Activated CD4-positive, alpha-beta T cell treated with anti-CD3 and anti-CD28 coated beads, Interleukin-2, amount 50 U/mL, for 1 hour (primary cell): ENCODE measurements around the gene GANAB.
"Not testable (repeated sequence)": the region's sequence is repeated elsewhere in the genome, so short reads cannot be mapped to it uniquely, and the experiment has no call there.

Source experiments
- DNase-seq: peaks from one replicate; pipeline ENCODE4 v3.0.0-alpha.2; 2020

GANAB gene

DNA sequence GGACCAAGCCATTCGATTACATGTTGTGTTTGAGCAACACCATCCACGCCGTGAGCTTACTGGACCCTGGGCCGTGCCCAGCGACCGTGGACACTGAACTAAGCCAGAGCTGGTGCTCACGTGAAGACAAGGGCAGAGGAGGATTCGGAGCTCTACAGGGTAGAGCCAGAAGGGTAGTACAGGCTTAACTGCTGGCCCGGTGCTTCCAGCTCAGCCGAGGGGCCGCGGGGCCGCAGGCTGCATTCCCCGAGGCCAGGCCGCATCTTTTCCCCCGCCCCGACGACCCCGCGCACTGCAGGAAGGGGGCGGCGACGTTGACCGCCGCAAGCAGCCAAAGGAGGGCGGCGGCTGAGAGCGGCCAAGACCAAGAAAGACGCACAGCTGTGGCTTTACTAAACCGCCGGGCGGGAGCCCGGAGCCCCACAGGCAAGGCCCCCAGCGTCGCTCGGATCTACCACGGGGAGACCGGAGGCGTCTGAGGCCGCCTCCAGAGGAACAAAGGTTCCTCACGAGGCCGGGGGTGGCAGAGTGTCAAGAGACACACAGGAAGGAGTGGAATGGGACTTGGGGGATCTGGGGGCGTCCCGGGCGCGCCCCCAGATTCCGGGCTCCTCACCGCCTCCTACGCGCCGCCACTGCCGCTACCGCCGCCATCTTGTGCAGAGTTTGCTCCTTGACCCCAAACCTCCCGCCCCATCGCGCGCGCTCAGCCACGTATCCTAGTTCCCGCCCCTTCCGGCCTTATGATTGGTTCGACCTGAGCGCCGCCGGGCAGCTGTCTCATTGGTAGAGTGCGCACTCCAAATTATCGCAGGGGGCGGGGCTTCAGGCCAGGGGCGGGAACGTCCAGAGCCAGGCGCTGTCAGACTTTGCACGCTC is at the start of gene GANAB:
GANAB (minus strand) TSS at position 668 of the 879 bp plus-strand sequence; CDS start at position 654, 14 bp downstream.
- peak; percentile 99 for DNase-seq

DNA sequence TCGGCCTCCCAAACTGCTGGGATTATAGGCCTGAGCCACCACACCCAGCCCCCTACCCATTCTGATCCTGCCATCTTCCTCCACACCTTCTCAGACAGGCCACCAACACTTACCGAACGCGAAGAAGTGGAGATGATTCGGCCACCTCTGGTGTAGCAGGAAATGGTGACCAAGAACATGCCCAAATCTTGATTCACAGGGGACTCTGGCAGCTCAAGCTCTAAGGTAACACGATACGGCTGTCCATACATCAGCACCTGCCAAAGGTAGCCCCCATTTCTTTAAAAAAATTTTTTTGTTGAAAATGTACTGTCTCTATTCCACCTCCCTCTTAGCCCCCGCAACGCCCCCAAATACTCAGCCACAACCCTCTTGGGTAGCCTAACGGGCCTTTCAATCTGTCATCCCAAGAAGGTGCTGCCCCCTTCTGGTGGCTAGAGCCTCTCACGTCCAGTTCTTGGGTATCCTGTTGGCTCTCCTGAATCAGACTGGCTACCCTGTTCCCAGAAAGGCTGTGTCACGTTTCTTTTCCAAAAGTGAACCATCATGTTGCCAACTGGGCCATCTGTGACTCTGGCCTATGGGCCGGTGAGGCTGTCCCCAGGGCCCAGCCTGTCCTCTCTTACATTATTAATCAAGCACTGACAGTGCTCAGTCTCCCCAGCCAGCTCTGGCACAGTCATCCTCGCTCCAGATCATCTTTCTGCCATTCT is 48.2 kb upstream of the GANAB start:
- peak; percentile 78 for DNase-seq

DNA sequence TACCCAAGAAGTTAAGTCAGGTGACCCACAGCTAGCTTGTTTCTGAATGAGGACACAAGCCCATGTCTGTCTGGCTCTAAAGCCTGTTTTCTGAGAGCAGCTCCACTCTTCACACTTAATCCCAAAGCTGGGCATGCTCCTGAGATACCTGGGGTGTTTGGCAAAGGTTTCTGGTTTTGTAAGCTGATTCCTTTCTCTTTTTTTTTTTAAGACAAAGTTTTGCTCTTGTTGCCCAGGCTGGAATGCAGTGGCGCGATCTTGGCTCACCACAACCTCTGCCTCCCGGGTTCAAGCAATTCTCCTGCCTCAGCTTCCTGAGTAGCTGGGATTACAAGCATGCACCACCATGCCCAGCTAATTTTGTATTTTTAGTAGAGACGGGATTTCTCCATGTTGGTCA is 47.2 kb upstream of the GANAB start:
- not testable (repeated sequence) for DNase-seq

DNA sequence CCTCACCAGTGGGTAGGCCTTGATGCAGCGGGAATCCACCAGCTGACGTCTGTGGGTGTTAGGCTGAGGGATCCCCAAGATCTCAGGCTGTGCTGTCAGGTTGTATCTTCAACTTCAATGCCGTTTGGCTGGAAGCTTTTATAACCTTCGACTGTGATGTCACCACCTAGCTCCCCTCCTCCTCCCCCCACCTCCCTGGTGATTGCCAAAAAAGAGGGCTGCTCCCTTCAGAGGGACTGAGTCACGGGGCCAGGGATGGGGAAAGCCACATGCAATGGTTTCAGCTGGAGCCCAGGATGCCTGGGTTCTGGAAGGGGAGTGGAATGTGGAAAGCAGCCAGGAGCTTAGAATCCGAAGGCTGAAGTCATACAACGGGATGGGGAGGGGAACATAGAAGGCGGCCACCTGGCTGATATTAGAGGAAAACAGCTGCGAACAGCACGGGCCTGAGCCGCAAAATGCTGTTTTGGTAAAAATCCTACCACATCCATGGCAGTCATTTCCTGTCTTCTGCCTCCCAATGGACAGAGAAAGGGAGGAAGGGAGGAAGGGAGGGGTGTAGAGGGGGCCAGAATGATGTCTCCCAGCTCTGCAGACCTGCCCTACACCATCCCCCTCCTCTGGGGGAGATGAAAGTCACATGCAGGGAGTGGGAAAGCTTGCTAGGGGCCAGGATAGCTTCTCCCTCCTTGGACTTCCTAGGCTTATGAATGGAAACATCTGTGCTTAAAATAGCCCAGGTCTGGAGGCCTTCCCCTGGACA is 43.2 kb upstream of the GANAB start, which contains the start of gene LRRN4CL:
LRRN4CL (minus strand) TSS at position 110 of the 763 bp plus-strand sequence. CDS start 1,022 bp downstream, outside the sequence.
- no peak for DNase-seq

DNA sequence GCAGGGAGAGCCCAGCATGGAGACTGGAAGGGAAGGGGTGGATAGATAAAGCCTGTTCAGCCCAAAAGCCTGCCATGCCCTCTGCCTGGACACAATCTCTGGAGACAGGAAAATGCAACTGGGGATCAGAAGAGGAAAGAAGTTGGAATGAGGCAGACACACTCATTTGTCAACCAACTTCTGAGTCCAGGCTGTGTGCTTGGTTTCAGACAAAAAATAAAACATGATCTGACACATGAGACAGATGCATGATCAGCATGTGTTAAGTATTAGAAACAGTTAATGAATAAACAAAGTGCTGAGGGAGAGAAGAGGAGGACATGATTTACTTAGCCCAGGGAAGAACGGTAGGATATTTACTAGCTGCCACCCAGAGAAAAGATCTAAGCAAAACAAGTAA is 42.1 kb upstream of the GANAB start:
- DNase-seq: no peak

DNA sequence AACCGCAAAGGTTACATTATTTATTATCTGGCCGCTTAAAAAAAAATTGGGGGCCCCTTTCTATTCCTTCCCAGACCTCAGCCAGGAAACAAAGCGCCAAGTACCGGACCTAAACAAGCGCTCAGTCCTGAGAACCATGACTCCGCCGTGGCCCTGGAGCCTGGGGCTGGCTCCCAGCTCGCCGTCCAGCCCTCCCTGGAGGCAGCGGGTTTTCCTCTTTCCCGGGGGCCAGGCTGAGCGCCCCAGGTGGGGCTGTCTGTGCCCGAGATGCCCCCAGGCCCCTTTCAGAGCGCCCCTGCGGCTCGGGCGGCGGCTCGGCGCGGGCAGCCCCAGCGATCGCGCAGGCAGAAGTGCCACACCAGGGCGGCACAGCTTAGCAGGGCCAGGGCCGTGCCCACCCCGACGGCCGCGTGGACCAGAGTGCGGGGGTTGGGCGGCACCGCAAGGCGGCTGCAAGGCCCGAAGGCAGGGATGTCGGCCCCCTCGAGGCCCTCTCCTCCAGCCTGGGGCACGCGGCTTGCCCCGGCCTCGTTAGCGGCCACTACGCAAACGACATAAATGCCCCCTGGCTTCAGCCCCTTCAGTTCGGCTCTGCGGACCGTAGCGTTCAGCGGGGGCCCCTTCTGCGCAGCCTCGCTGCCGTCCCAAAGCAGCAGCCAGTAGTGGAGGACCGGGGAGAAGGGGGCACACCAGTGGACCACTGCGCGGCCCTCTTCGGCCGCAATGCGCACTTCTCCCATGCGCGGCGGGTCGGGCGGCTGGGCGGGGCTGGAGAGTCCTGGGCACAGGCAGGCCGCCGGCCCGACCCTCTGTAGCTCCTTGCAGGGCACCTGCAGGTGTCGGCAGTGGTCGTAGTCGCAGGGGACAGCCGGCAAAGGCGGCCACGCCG is 41.3 kb upstream of the GANAB start:
- DNase-seq: no peak

DNA sequence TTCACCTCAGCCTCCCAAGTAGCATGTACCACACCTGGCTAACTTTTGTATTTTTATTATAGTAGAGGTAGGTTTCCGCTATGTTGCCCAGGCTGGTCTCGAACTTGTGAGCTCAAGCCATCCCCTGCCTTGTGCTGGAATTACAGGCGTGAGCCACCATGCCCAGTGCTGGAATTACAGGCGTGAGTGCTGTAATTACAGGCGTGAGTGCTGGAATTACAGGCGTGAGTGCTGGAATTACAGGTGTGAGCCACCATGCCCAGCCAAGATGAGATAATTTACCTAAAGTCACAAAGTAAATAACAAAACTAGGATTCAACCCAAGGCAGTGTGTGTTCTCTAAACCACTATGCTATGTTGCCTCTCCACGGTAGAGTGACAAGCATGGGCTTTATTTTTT is 36.1 kb upstream of the GANAB start:
- no peak for DNase-seq

DNA sequence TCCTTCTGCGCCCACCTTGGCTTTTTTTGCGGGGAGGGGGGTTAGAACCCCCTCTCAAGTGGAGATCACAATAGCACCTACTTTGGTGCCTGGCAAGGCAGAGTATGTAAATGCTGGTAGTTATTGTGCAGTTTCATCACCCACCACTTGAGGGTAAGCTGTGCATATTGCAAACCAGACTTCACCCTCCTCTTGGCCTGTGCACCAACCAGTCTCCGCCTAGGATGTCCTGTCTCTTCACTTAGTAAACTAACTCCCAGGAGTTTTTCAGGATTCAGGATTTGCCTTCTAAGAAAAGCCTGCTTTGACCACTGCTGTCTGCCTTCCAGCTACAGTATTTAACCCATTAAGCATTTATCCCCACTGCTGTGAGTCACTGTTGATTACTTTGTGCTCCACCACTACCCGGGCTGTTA is 34.4 kb upstream of the GANAB start:
- peak; percentile 26 for DNase-seq

DNA sequence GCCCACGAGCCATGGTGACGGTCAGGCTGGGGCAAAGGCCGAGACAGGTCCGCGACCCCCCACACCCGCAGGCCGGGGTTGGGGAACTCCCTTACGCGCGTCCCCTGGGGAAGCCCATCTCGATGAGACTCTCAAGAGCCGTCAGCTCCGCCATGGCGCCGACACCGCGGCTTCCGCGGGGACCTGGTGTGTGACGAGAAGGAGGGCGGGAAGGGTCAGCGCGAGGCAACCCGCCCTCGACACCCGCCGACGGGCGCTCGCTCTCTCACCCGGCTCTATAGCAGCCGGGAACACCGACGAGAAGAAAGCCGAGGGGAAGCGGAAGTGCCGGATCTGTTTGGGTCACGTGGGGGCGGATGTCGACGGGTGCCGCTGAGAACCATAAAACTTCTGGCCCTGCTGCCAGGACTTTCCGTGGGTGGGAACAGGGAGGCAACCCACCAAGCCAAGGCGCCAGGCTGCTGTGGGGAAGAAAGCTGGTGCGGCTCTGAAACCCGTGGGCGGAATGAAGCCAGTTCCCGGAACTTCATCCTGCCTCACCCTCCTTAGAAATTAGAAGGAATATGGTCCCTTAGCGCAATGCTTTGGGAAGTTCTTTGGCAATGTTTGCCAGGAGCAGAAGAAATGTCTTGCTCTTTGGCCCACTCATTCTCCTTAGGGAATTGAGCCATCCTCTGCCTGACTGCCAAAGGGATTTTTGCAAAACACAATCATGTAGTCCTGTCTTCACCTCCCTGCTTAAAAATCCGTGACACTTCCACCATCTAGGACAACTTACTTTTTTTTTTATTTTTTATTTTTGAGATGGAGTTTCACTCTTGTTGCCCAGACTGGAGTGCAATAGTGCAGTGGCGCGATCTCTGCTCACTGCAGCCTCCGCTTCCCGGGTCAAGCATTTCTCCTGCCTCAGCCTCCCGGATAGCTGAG is 32.6 kb upstream of the GANAB start, which contains the start of gene UBXN1:
UBXN1 (minus strand) TSS at position 304 of the 927 bp plus-strand sequence; CDS start at position 154, 150 bp downstream.
- peak; percentile 75 for DNase-seq

DNA sequence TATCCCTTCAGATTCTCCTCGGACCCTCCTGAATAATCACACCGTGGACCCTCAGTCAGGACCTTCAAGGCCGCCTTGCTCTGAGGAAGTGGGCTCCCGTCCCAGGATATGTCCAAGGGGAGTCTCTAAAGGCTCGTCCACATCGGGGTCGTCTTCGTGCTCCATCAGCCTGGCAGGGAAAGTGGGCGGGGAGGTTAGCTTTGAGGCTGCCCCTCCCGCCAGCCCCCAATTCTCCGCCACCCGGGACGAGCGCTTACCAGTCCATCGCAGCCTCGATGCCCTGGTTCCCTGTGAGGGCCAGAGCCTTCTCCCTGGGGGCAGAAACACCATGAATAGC is 32.0 kb upstream of the GANAB start:
- no peak for DNase-seq

DNA sequence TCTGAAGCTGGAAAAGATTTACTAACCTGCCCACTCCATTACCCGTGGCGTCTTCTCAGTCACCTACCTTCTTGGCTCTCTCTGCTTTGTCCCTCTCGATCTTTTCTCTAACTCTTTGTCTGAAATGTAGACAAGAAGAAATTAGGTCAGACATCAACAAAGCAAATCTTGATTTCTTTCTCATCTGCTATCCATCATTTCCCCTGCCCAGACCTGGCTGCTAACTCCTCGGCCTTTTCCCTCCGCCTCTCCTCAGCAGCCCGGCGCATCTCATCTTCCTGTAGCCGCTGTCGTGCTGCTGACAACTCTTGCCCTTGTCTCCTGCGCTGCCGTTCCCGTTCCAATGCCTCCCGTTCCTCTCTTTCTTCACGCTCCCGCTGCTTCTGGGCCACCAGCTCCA is 31.3 kb upstream of the GANAB start:
- DNase-seq: no peak

DNA sequence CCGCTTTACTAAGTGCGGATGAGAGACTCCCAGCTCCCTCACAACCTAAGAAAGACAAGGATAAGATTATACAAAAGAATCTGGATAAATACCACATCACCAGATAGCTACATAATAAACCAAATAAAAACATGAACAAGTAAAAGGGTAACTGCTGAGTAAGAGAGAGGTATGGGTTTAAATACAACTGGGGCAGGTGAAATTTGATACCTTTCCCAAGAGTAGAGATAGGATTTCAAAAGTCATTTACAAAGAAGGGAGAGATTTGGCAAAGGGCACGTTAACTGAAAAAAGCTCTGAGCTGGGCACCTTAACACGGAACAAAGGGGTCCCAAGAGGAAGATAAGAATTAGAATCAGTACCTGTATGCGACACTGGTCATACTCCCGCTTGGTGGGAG is 30.7 kb upstream of the GANAB start:
- DNase-seq: no peak

DNA sequence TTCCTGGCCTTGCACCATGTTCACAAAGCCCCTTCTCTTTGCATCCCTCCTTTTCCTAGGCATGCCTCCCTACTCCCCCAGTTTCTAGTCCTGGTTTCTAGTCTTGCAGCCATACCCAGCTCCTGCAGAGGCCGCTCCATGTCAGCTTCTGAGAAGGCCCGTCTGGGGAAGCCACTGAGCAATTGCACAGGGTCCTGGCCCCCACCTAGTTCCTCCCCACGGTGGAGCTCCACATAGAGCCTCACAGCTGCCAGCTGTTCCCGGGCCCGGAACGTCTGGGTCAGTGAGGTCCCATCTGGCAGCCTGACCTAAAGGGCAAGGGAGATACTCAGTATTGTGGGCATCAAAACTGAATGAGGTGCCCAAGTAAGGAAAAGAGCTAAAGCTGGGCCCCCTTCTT is 30.3 kb upstream of the GANAB start:
- no peak for DNase-seq

DNA sequence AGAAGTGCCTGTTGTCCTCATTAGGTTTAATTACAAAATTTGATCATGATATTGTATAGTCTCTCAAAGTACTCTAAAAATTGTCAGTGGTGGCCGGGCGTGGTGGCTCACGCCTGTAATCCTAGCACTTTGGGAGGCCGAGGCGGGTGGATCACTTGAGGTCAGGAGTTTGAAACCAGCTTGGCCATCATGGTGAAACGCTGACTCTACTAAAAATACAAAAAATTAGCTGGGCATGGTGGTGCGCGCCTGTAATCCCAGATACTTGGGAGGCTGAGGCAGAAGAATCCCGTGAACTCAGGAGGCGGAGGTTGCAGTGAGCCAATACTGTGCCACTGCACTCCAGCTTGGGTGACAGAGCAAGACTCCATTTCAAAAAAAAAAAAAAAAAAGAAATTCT is 29.0 kb upstream of the GANAB start:
- DNase-seq: not testable (repeated sequence)

DNA sequence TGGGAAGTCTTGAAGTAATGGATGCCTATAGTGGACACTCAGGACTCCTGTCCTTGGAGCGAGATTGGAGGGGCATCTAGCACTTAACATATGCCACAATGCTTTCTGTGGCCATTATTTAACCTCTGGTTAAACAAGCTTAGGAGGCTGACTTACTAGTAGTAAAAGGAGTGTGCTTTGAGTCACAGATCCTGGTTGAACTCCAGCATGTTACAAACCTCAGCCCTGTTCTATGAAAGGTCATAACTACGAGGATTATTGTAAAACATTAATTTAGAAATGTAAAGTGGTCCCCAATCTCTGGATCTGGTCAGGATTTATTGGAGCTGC is 26.7 kb upstream of the GANAB start:
- DNase-seq: no peak

DNA sequence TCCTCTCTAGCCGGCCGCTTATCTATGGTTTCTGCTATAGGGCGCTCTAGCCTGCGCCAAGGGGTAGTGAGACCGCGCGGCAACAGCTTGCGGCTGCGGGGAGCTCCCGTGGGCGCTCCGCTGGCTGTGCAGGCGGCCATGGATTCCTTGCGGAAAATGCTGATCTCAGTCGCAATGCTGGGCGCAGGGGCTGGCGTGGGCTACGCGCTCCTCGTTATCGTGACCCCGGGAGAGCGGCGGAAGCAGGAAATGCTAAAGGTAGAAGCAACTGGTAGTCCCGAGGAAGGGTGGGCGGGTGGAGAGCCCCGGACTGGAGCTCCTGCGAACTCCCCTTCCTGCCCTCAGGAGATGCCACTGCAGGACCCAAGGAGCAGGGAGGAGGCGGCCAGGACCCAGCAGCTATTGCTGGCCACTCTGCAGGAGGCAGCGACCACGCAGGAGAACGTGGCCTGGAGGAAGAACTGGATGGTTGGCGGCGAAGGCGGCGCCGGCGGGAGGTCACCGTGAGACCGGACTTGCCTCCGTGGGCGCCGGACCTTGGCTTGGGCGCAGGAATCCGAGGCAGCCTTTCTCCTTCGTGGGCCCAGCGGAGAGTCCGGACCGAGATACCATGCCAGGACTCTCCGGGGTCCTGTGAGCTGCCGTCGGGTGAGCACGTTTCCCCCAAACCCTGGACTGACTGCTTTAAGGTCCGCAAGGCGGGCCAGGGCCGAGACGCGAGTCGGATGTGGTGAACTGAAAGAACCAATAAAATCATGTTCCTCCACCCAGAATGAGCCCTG is 25.4 kb upstream of the GANAB start, which contains the start of the genes LBHD1 and UQCC3:
LBHD1 (minus strand) TSS at position 660 of the 782 bp plus-strand sequence. CDS start 2,236 bp downstream, outside the sequence.
UQCC3 (plus strand) TSS at position 66 of the 782 bp plus-strand sequence; CDS start at position 139, 73 bp downstream.
- peak; percentile 65 for DNase-seq

DNA sequence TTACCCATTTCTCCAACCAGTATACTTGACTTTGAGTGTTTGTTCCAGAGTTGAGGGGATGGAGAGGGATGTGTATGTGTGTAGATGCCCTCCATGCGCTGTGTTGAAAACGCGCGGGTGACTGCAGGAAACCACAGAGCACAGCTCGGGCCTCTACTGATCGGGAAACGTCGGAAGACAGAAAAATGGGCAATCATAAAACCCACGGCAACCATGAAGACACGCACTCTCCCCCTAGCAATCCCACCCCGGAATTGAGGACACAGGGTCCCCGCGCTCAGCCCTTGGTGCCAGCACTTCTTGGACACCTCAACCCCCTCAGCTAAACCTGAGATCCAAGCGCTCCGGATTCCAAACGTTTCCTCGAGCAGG is 24.8 kb upstream of the GANAB start:
- DNase-seq: no peak

DNA sequence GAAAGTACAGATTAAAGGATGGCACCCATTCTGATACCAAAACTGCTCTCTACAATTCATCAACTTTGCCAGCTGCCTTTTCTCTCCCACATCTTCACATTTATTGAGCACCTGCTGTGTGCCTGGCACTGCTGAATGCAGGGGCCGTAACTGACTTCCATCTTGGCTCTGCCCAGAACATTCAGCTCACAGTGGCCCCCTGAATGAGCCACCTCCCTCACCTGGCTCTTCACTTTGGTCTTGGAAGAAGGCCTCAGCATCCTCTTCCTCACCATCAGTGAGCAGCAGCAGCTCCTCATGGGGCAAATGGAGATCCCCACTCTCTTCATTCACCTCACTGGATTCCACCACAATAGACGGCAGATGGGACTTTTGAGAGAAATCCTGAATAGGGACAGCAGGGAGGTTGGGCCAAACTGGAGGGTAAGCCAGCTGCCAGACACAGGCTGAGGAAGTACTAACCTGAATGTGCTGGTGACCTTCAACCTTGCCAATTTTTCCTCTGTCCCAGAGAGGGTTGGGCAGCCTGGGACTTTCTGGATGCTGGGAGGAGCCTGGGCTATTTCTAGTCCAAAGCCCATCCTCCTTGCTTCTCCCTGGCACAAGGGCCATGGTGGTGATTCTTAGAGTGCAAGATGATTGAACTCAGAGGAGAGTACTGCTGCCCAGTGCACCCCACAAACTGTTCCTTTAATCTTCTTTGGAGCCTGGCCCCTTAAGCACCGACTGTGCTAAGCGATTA is 23.2 kb upstream of the GANAB start:
- DNase-seq: no peak

DNA sequence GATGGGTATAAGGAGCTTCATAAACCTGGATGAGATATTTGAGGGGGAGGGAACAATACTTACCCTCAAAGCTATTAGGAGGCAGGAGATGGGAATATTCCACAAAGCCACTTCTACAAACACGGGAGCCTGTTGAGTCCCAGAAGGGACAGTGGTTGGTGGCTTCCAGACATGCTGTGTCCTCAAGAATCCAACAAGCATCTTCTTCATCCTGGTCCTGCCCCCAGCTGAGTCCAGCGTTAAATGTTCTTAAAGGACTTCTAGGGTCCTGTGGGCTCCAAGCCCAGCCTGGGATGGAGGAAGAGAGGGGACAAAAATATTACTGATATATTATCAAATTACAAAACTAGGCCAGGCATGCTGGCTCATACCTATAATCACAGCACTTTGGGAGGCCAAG is 21.0 kb upstream of the GANAB start:
- no peak for DNase-seq
